GM18873 (cell line): ENCODE measurements around the gene CCDC88C.

Experiments
- ATAC-seq: cut with Tn5 transposase; IDR thresholded peaks from one replicate; pipeline ENCODE4 v1.9.1; 2021; ENCODE audit warnings: mild to moderate bottlenecking, moderate library complexity, moderate number of reproducible peaks; ENCODE audit not compliant: unreplicated experiment, low FRiP score

The CCDC88C gene

GRCh38 chr14:91317381-91318308 is 100.0 kb downstream of the CCDC88C start:
- no peak for ATAC-seq

GRCh38 chr14:91316761-91317160 is 100.9 kb downstream of the CCDC88C start:
- ATAC-seq = no peak

- peak; percentile 83 for ATAC-seq
Observed at GRCh38 chr14:91315844-91316267, 101.8 kb downstream of the CCDC88C start.

DNA sequence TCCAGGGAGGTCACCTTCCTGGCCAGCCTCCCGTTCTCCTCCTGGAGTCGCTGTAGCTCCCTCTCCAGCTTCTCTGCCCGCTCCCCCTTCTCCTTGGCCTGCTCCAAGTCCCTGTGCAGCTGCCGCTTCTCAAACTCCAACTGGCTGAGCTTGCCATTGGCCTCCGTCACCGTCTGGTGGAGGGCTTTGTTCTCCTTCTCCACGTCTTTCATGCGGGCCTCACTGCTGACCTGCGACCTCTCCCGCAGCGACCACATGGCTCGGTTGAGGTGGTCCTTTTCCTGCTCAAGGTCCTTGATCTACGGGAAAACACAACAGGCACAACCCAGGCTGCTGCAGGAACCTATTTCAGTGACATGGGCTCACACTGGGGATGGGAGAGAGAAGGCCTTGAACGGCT is 103.8 kb downstream of the CCDC88C start:
- no peak for ATAC-seq

DNA sequence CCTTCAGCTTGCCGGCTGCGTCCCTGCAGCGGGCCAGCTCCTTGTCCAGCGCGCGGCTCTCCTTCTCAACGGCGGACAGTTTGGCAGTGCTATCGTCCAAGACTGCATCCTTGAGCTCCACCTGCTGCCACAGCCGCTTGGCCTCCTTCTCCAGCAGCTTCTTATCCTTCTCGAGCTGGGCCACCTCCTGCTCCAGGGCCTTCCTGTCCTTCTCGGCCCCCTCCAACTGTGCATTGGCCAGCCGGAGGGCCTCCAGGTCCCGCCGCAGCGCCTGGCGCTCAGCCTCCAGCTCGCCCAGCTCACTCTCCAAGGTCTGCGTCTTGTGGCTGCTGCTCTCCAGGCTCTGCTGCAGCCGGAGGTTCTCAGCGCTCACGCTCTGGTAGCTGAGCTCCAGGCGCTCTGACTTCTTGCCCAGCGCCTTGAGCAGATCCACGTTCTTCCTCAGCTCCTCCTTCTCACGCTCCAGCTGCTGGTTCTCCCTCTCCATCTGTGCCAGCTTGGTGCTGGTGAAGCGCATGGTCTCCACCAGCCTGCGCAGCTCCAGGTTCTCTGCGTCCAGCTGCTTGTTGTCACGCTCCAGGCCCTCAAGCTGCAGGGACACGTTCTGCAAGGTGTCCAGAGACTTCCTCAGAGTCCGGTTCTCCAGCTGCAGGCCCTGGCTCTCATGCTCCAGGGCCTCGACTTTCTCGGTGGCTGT is 104.3 kb downstream of the CCDC88C start:
- no peak for ATAC-seq

GRCh38 chr14:91311284-91311662 is 106.3 kb downstream of the CCDC88C start:
- no peak for ATAC-seq

DNA sequence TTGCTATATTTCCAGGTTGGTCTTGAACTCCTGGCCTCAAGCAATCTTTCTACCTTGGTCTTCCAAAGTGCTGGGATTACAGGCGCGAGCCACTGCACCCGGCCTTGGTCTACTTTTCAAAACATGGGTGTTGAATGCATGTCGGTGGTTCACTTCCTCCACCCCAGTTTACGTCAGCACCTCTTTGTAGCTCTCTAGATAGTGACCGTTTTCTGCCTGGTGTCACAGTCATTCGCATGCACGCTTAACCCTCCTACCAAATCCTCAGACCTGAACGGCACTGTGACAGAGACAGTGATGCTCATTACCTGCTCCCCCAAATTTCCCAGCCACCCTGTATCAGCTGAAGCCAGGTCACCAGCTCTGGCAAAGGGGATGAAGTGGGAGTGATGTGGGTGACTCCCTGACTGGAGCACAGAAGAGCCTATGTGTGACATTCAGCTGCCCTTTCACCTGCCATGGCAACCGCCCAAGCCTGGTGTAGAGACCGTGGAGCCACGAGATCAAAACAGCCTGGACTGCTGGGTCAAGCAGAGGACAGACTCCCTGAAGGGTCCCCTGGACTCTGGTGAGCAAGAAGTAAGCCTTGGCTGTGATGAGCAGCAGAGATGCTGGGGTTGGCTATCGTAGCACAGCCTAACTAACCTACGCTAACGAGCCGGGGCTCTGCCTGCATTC is 106.9 kb downstream of the CCDC88C start:
- ATAC-seq = no peak

GRCh38 chr14:91309756-91310280 is 107.8 kb downstream of the CCDC88C start:
- ATAC-seq = no peak

DNA sequence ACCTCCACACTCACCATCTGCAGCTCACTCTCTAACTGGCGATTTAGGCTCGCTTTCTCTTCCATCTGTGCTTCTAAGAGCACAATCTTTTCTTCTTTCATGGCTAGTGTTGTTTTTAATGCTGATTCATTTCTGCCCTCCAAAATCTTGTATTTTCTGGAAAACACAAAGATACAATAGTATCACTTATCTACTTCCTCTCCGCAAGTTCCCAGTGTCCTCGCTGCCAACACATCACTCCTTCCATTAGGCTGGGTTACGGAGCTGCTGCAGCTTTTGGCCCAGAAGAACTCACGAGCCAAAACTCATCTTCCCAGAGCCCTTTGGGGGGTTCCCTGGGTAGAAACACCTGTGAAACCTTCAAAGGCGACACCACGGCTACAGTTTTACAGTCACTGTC is 109.3 kb downstream of the CCDC88C start:
- ATAC-seq = no peak

GRCh38 chr14:91307652-91308051 is 110.0 kb downstream of the CCDC88C start:
- no peak for ATAC-seq

DNA sequence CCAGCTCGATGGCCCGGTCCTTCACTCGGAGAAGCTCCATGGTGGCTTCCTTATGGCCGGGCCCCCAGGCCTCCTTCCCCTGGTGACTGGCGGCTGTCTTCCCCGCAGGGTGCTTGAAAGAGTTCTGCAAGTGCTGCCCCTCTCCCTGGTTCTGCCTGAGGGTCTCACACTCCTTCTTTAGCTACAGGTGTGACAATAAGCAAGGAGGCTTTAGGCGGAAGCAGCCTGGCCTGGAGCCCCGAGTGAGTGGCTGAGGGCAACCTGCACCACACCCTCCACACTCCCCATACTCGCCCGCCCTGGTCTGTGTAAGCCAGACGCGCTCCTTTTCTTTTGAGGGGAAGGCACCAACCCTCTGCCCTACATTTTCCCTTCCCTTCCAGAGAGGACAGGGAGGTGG is 110.6 kb downstream of the CCDC88C start:
- no peak for ATAC-seq

DNA sequence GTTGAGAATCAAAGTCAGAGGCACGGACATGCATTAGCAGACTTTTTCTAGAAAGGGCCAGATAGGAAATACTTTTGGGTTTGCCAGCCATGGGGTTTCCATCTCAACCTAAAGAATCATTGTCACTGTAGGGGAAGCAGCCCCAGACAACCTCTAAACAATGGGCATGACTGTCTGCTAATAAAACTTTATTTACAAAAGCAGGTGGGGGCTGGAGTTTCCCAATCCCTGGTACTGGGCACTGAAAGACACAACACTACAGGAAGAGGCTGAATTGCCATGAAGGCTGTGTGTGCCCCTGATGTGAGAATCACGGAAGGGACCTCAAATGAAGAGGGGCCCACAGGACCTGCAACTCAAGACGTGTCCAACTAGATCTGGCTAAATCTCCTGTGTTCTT is 111.1 kb downstream of the CCDC88C start:
- no peak for ATAC-seq

- ATAC-seq = no peak
Observed at GRCh38 chr14:91305650-91306431, 111.8 kb downstream of the CCDC88C start.

- no peak for ATAC-seq
Observed at GRCh38 chr14:91303924-91304229, 113.7 kb downstream of the CCDC88C start.

DNA sequence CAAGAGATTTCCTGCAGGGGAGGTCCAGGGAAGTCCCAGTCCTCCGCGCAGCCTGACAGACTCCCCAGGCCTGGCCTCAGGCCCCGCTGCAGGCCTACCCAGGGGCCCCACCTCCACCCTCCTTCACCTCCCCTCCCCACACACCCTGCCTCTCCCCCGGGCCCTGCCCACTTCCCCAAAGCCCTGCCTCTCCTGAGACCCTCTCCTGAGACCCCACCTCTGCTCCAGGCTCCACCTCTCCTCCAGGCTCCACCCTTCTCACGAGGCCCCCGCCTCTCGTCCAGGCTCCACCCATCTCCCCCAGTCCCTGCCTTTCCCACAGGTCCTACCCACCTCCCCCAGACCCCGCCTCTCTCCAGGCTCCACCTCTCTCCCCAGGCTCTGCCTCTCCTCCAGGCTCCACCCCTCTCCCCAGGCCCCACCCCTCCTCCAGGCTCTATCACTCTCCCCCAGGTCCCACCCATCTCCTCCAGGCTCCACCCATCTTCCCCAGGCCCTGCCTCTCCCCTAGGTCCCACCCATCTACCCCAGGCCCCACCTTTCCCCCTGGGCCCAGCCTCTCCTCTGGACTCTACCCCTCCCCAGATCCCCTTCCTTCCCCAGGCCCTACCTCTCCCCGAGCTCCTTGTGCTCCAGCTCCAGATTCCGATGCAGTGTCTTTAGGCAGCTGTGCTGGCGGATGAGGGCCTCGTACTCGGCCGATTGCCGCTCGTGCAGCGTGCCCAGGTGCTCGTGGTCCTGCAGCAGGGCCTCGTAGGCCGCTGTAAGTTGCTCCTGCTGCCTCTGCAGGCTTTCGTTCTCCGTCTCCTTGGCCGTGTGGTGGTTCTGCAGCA is 114.3 kb downstream of the CCDC88C start:
- no peak for ATAC-seq

DNA sequence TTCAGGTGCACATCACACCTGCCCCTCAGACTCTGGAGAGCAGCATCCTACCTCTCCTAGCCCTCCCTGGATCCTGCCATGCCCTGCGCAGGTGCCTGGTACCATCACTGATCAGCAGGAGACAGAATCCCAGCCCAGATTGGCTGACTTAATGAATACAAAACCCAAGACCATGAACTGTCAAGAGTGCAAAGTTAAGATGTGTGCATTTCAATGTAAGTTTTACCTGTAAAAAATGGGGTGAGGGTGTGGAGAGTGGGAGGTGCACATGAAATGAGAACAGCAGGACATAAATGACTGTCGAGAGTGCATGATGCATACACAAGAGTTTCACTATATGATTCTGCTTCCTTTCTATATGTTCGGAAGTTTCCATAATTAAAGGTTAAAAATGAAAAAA is 115.2 kb downstream of the CCDC88C start:
- no peak for ATAC-seq

DNA sequence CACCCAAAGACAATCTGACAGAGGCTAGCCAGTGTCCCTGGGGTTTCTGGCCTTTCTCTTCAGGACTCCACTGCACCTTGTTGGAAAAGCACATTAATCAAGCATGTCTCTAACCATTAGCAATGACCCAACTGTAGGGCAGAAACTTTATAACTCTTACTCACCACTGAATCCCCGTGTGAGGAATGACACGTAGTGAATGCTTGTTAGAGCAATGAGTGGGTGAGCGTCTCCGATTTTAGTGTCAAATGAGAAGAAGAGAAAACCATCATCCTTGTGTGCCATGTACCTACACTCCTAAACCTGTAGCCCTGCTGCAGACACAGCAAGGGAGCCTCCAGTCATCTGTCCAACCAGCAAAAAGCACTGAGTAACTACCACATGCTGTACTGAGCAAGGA is 116.7 kb downstream of the CCDC88C start:
- ATAC-seq = no peak

GRCh38 chr14:91300283-91300895 is 117.2 kb downstream of the CCDC88C start:
- ATAC-seq = no peak
